NCI-H2196 (cell line): ENCODE results near the gene STXBP4.

Experiments used
- DNase-seq: peaks from one replicate; lab custom pipeline; 2025; ENCODE audit not compliant: unreplicated experiment; lab: John Stamatoyannopoulos, UW

STXBP4 gene

GRCh38 chr17:54971147-54971546 lies 2.6 kb downstream of the STXBP4 start:
- DNase-seq = no peak

GRCh38 chr17:54971901-54972300 lies 3.3 kb downstream of the STXBP4 start:
- no peak for DNase-seq

- DNase-seq = no peak
These were observed 4.0 kb downstream of the STXBP4 start for GRCh38 chr17:54972406-54973138.

GRCh38 chr17:54974759-54975158 lies 6.2 kb downstream of the STXBP4 start:
- no peak for DNase-seq

GRCh38 chr17:54976316-54976715 lies 7.8 kb downstream of the STXBP4 start:
- no peak for DNase-seq

GRCh38 chr17:54977744-54978143 lies 9.2 kb downstream of the STXBP4 start:
- DNase-seq = no peak

- no peak for DNase-seq
These were observed 11.1 kb downstream of the STXBP4 start for GRCh38 chr17:54979657-54980056.

GRCh38 chr17:54980375-54980774 lies 11.8 kb downstream of the STXBP4 start:
- no peak for DNase-seq

- DNase-seq = no peak
These were observed 13.8 kb downstream of the STXBP4 start for GRCh38 chr17:54982399-54982798.

GRCh38 chr17:54983260-54983659 lies 14.7 kb downstream of the STXBP4 start:
- no peak for DNase-seq

GRCh38 chr17:54985476-54985875 lies 16.9 kb downstream of the STXBP4 start:
- no peak for DNase-seq

GRCh38 chr17:54990118-54990517 lies 21.6 kb downstream of the STXBP4 start:
- DNase-seq = no peak

GRCh38 chr17:54991567-54991966 lies 23.0 kb downstream of the STXBP4 start:
- no peak for DNase-seq

GRCh38 chr17:54992797-54993639 lies 24.5 kb downstream of the STXBP4 start:
- peak; percentile 56 for DNase-seq

- DNase-seq = no peak
These were observed 27.9 kb downstream of the STXBP4 start for GRCh38 chr17:54996441-54996840.

GRCh38 chr17:55002458-55002857 lies 33.9 kb downstream of the STXBP4 start:
- DNase-seq = no peak

GRCh38 chr17:55004484-55004883 lies 35.9 kb downstream of the STXBP4 start:
- DNase-seq = no peak

- no peak for DNase-seq
These were observed 37.0 kb downstream of the STXBP4 start for GRCh38 chr17:55005520-55005919.

GRCh38 chr17:55023626-55024025 lies 55.1 kb downstream of the STXBP4 start:
- no peak for DNase-seq

GRCh38 chr17:55037828-55038227 lies 69.3 kb downstream of the STXBP4 start:
- no peak for DNase-seq

- no peak for DNase-seq
These were observed 69.7 kb downstream of the STXBP4 start for GRCh38 chr17:55038291-55038690.

- DNase-seq = no peak
These were observed 72.0 kb downstream of the STXBP4 start for GRCh38 chr17:55040611-55041010.
